ENCODE results near the gene MXRA8. TPM values are rescaled to one million over a fixed set of nuclear protein-coding genes. Genes with fewer than 3 reads are reported as not detected.
"Not testable (repeated sequence)": the region's sequence is repeated elsewhere in the genome, so short reads cannot be mapped to it uniquely, and the experiment has no call there.

The MXRA8 gene
- total RNA-seq, 1 experiment from 2014 or later = not detected

- DNase-seq (ENCODE audit: extremely low read depth, low read depth) = peak; percentile 86
Measured at GRCh38 chr1:1324524-1325287, 33.6 kb downstream of the MXRA8 start, which contains the start of the genes CPTP and INTS11. Gene CPTP, plus strand, starts transcription at chr1:1324802. Its CDS starts 2,109 bp downstream, at chr1:1326911. Gene INTS11, minus strand, starts transcription at chr1:1324660. Its CDS starts 52 bp downstream, at chr1:1324608.

- DNase-seq (ENCODE audit: extremely low read depth, low read depth) = no peak
Measured at GRCh38 chr1:1324084-1324523, 34.3 kb downstream of the MXRA8 start.

GRCh38 chr1:1322952-1323351 is 35.4 kb downstream of the MXRA8 start:
- DNase-seq (ENCODE audit: extremely low read depth, low read depth) = no peak

GRCh38 chr1:1322418-1322817 is 35.9 kb downstream of the MXRA8 start:
- DNase-seq (ENCODE audit: extremely low read depth, low read depth) = no peak

- DNase-seq (ENCODE audit: extremely low read depth, low read depth) = no peak
Measured at GRCh38 chr1:1321477-1321876, 36.9 kb downstream of the MXRA8 start.

GRCh38 chr1:1320666-1321448 is 37.5 kb downstream of the MXRA8 start:
- no peak for DNase-seq (ENCODE audit: extremely low read depth, low read depth)

GRCh38 chr1:1319646-1319941 is 38.8 kb downstream of the MXRA8 start:
- no peak for DNase-seq (ENCODE audit: extremely low read depth, low read depth)

- no peak for DNase-seq (ENCODE audit: extremely low read depth, low read depth)
Measured at GRCh38 chr1:1318777-1319645, 39.3 kb downstream of the MXRA8 start.

- no peak for DNase-seq (ENCODE audit: extremely low read depth, low read depth)
Measured at GRCh38 chr1:1318131-1318652, 40.2 kb downstream of the MXRA8 start.

GRCh38 chr1:1317420-1317819 is 40.9 kb downstream of the MXRA8 start:
- DNase-seq (ENCODE audit: extremely low read depth, low read depth) = no peak

- DNase-seq (ENCODE audit: extremely low read depth, low read depth) = not testable (repeated sequence)
Measured at GRCh38 chr1:1316199-1316598, 42.2 kb downstream of the MXRA8 start.

GRCh38 chr1:1315435-1315954 is 42.9 kb downstream of the MXRA8 start:
- DNase-seq (ENCODE audit: extremely low read depth, low read depth) = no peak

GRCh38 chr1:1314678-1315335 is 43.5 kb downstream of the MXRA8 start:
- no peak for DNase-seq (ENCODE audit: extremely low read depth, low read depth)

GRCh38 chr1:1314237-1314586 is 44.1 kb downstream of the MXRA8 start:
- DNase-seq (ENCODE audit: extremely low read depth, low read depth) = no peak

- no peak for DNase-seq (ENCODE audit: extremely low read depth, low read depth)
Measured at GRCh38 chr1:1313500-1314236, 44.7 kb downstream of the MXRA8 start.

- no peak for DNase-seq (ENCODE audit: extremely low read depth, low read depth)
Measured at GRCh38 chr1:1312450-1313314, 45.7 kb downstream of the MXRA8 start.

GRCh38 chr1:1311107-1312104 is 46.9 kb downstream of the MXRA8 start:
- DNase-seq (ENCODE audit: extremely low read depth, low read depth) = no peak

Data from NCI-H460 (cell line).